Epithelial cell of proximal tubule (primary cell): Measurements from ENCODE around the gene IP6K1. TPM values are rescaled to one million over a fixed set of nuclear protein-coding genes. Genes with fewer than 3 reads are reported as not detected.

Experiments used
- DNase-seq: peaks from one replicate; pipeline ENCODE4 v3.0.0-alpha.2; 2011; ENCODE audit warnings: low read depth
- H3K4me3 ChIP-seq: 2 replicates; pipeline ENCODE4 v1.5.1; 2011; ENCODE audit warnings: low read depth, mild to moderate bottlenecking, low read length
- total RNA-seq: library from RNA; depleted of rRNA; stranded (reverse); fragments of >200 nt; gene quantifications from 2 replicates; pipeline ENCODE4 v1.2.3, GENCODE V29; 2015
- TF ChIP-seq, protein P1 (sequence below): conservative IDR thresholded peaks from 2 replicates; pipeline ENCODE4 v1.5.1; 2012; ENCODE audit warnings: low read depth, mild to moderate bottlenecking, low read length

The IP6K1 gene
- total RNA-seq, 1 donor from 2014 or later = 27.5 TPM

DNA sequence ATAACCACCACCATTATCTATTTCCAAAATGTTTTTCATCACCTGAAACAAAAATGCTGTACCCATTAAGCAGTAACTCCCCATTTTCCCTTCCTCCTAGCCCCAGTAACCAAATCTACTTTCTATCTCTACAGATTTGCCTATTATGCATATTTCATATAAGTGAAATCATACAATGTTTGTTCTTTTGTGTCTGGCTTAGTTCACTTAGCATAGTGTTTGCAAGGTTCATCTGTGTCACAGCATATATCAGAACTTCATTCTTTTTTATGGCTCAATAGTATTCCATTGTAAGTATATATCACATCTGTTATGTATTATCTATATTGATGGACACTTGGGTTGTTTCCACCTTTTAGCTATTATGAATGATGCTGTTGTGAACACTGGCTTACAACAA lies 45.9 kb downstream of the IP6K1 start:
- DNase-seq = no peak
- H3K4me3 ChIP-seq = no peak overlapping the region
- TF ChIP-seq, protein P1, sequence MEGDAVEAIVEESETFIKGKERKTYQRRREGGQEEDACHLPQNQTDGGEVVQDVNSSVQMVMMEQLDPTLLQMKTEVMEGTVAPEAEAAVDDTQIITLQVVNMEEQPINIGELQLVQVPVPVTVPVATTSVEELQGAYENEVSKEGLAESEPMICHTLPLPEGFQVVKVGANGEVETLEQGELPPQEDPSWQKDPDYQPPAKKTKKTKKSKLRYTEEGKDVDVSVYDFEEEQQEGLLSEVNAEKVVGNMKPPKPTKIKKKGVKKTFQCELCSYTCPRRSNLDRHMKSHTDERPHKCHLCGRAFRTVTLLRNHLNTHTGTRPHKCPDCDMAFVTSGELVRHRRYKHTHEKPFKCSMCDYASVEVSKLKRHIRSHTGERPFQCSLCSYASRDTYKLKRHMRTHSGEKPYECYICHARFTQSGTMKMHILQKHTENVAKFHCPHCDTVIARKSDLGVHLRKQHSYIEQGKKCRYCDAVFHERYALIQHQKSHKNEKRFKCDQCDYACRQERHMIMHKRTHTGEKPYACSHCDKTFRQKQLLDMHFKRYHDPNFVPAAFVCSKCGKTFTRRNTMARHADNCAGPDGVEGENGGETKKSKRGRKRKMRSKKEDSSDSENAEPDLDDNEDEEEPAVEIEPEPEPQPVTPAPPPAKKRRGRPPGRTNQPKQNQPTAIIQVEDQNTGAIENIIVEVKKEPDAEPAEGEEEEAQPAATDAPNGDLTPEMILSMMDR = no peak

DNA sequence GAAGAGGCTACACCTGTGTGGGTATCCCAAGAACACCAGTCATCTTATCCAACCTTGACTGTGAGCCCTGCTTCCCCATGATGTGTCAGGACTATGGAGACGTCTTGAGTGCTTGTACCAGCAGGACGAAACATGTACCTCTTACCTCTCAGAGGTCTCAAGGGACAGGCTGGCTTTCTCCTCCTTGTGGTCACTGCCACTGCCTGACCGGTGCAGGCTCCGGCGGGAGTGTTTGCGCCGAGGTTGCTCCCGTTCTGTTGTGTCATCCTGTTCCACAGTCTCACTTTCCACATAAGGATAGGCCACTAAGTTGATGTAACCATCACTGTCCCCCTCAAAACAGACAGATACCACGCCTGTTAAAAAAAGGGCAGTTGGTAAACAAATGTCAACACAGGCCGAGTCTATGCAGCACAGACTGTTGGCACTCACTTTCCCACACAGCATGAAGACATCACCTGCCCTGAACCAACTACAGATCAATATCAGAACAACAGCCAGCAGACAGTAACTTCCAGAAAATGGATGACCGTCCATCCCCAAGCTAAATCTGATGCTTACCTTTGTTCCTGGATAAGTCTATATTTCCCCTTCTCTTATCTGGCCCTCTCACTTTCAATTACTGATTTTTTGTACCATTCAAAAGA lies 48.2 kb downstream of the IP6K1 start:
- DNase-seq = no peak
- TF ChIP-seq, protein P1 = no peak
- H3K4me3 ChIP-seq = no peak overlapping the region

DNA sequence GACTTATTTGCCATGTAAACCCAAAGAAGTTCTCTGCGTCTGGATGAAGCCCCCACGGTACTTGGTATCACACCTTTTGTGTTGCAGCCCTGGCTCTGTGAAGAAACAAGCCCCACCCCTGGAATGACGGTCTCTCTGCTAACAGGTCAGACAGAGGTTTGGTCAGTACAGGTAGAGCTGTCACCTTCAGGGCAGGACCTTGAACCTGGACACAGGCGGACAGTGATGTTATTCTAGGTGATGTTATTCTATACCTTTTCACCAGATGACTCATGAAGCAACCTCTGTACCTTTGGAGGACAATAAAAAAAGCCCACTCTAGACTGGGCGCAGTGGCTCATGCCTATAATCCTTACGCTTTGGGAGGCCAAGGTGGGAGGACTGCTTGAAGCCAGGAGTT lies 51.6 kb downstream of the IP6K1 start:
- no peak overlapping the region for H3K4me3 ChIP-seq
- DNase-seq = no peak
- TF ChIP-seq, protein P1 = no peak

GRCh38 chr3:49733551-49733950 lies 52.8 kb downstream of the IP6K1 start:
- TF ChIP-seq, protein P1 = no peak
- no peak for DNase-seq
- H3K4me3 ChIP-seq = no peak overlapping the region

GRCh38 chr3:49732597-49732996 lies 53.7 kb downstream of the IP6K1 start:
- TF ChIP-seq, protein P1 = no peak
- H3K4me3 ChIP-seq = no peak overlapping the region
- no peak for DNase-seq

- TF ChIP-seq, protein P1 = no peak
Measured at GRCh38 chr3:49729966-49730609, 56.3 kb downstream of the IP6K1 start.

GRCh38 chr3:49727924-49728361 lies 58.4 kb downstream of the IP6K1 start:
- DNase-seq = no peak
- H3K4me3 ChIP-seq = no peak overlapping the region
- TF ChIP-seq, protein P1 = no peak

More at GRCh38 chr3:49729966-49730609, 56.3 kb downstream of the IP6K1 start:
- DNase-seq = no peak
- no peak overlapping the region for H3K4me3 ChIP-seq
